GM23248 (cell line): ENCODE measurements around the gene CTF1. TPM values are rescaled to one million over a fixed set of nuclear protein-coding genes. Genes with fewer than 3 reads are reported as not detected.
"Not testable (repeated sequence)": the region's sequence is repeated elsewhere in the genome, so short reads cannot be mapped to it uniquely, and the experiment has no call there.

Source experiments
- DNase-seq: peaks from one replicate; pipeline ENCODE4 v3.0.0-alpha.2; 2015
- H2AFZ ChIP-seq: fragments of 200-600 bp; sonication (generic); 2 replicates; pipeline ENCODE4 v1.6.1; 2016; ENCODE audit warnings: antibody characterized with exemption
- H3F3A ChIP-seq: fragments of 200-600 bp; sonication (generic); 2 replicates; pipeline ENCODE4 v1.6.1; 2016; ENCODE audit warnings: mild to moderate bottlenecking, antibody characterized with exemption, mixed run types; ENCODE audit not compliant: insufficient read depth
- H3K27ac ChIP-seq: fragments of 200-600 bp; sonication (generic); 2 replicates; pipeline ENCODE4 v1.5.1; 2016; ENCODE audit warnings: mild to moderate bottlenecking
- H3K27me3 ChIP-seq: fragments of 200-600 bp; sonication (generic); replicated peaks from 2 replicates; pipeline ENCODE4 v1.6.1; 2016; ENCODE audit warnings: mild to moderate bottlenecking; ENCODE audit not compliant: insufficient read depth
- H3K36me3 ChIP-seq: fragments of 200-600 bp; sonication (generic); 2 replicates; pipeline ENCODE4 v1.6.1; 2016; ENCODE audit warnings: low read depth, mild to moderate bottlenecking
- H3K4me1 ChIP-seq: fragments of 200-600 bp; sonication (generic); 2 replicates; pipeline ENCODE4 v1.6.1; 2016; ENCODE audit warnings: mild to moderate bottlenecking; ENCODE audit not compliant: insufficient read depth
- H3K4me2 ChIP-seq: fragments of 200-600 bp; sonication (generic); one replicate; pipeline ENCODE4 v1.6.1; 2016; ENCODE audit warnings: mild to moderate bottlenecking; ENCODE audit not compliant: unreplicated experiment
- H3K4me3 ChIP-seq: fragments of 200-600 bp; sonication (generic); 2 replicates; pipeline ENCODE4 v1.5.1; 2016; ENCODE audit warnings: mild to moderate bottlenecking
- H3K79me2 ChIP-seq: fragments of 200-600 bp; sonication (generic); 2 replicates; pipeline ENCODE4 v1.6.1; 2016; ENCODE audit warnings: mild to moderate bottlenecking; ENCODE audit not compliant: insufficient read depth
- H3K9ac ChIP-seq: fragments of 200-600 bp; sonication (generic); 2 replicates; pipeline ENCODE4 v1.6.1; 2016; ENCODE audit warnings: mild to moderate bottlenecking
- H3K9me2 ChIP-seq: fragments of 200-600 bp; sonication (generic); 2 replicates; pipeline ENCODE4 v1.6.1; 2016; ENCODE audit warnings: mixed run types, mild to moderate bottlenecking, moderate library complexity; ENCODE audit not compliant: insufficient read depth
- H3K9me3 ChIP-seq: fragments of 200-600 bp; sonication (generic); one replicate; pipeline ENCODE4 v1.6.1; 2017; ENCODE audit warnings: low read depth
- H4K20me1 ChIP-seq: fragments of 200-600 bp; sonication (generic); 2 replicates; pipeline ENCODE4 v1.6.0; 2016; ENCODE audit not compliant: insufficient read depth
- EZH2 ChIP-seq: fragments of 200-600 bp; sonication (generic); IDR thresholded peaks from 2 replicates; pipeline ENCODE4 v1.6.1; 2018; ENCODE audit warnings: antibody characterized with exemption, mild to moderate bottlenecking; ENCODE audit not compliant: insufficient read depth, poor library complexity, severe bottlenecking
- EZH2phosphoT487 ChIP-seq: fragments of 200-600 bp; sonication (generic); IDR thresholded peaks from 2 replicates; pipeline ENCODE4 v1.6.1; 2018; ENCODE audit warnings: antibody characterized with exemption, moderate library complexity, mild to moderate bottlenecking, low read depth; ENCODE audit not compliant: insufficient read depth
- whole genome bisulfite sequencing, 2 experiments: methylation state at CpG; one replicate each; pipeline ENCODE4 v1.1.6; 2015 to 2017; ENCODE audit warnings: low lambda C conversion rate in 2 of 2, low coverage in 1 of 2; ENCODE audit errors: missing lambda C conversion rate in 2 of 2; 5-methylcytosine and 5-hydroxymethylcytosine counted together
- in situ Hi-C: fragments of 300-500 bp; cut with MboI; formaldehyde crosslinking; loops from 2 replicates; pipeline ENCODE4 v1.15.0; 2020
- polyA plus RNA-seq: library from polyadenylated mRNA; unstranded; fragments of >200 nt; fragmentation: Nextera tagmentation; extraction: Ambion mirVana; gene quantifications from 2 replicates; pipeline ENCODE4 v1.2.1, GENCODE V29; 2016
- total RNA-seq: library from RNA; depleted of rRNA; stranded (reverse); fragments of >200 nt; shearing (Covaris generic); gene quantifications from 2 replicates; pipeline ENCODE4 v1.2.3, GENCODE V29; 2014

The CTF1 gene
- total and polyA plus RNA-seq, 2 experiments from 2014 or later, result 2.1 to 4.8 TPM

- in situ Hi-C loops, result no loop called here
- H3F3A ChIP-seq, result no peaks in the 10 kb centered on the region
- H3K4me2 ChIP-seq, result no peak overlapping the region
- DNase-seq, result no peak
- H4K20me1 ChIP-seq, result no peaks in the 10 kb centered on the region
- no peak for TF ChIP-seq EZH2
- TF ChIP-seq EZH2phosphoT487, result no peak
- no peaks in the 10 kb centered on the region for H3K27me3 ChIP-seq
- 81 to 83% methylated on average over 3 of the region's 3 CpGs for WGBS, 2 experiments
- no peak overlapping the region for H3K4me3 ChIP-seq
- no peaks in the 10 kb centered on the region for H3K79me2 ChIP-seq
- H2AFZ ChIP-seq, result no peak overlapping the region
- no peaks in the 10 kb centered on the region for H3K9me2 ChIP-seq
- H3K27ac ChIP-seq, result no peak overlapping the region
- H3K36me3 ChIP-seq, result peaks cover 5% of the 10 kb centered on the region; the same call in 1 of the 2 replicates
- no peak overlapping the region for H3K9ac ChIP-seq
- no peaks in the 10 kb centered on the region for H3K9me3 ChIP-seq
- no peaks in the 10 kb centered on the region for H3K4me1 ChIP-seq
These were observed 38.3 kb upstream of the CTF1 start for GRCh38 chr16:30858111-30858495.

GRCh38 chr16:30858829-30859423 lies 37.5 kb upstream of the CTF1 start:
- H3K27me3 ChIP-seq, result no peaks in the 10 kb centered on the region
- no peak for DNase-seq
- H3K4me1 ChIP-seq, result no peaks in the 10 kb centered on the region
- no peak overlapping the region for H2AFZ ChIP-seq
- no peak overlapping the region for H3K27ac ChIP-seq
- no peaks in the 10 kb centered on the region for H4K20me1 ChIP-seq
- peaks cover 2% of the 10 kb centered on the region; the same call in 1 of the 2 replicates for H3K36me3 ChIP-seq
- no peak for TF ChIP-seq EZH2phosphoT487
- TF ChIP-seq EZH2, result no peak
- H3K9me2 ChIP-seq, result no peaks in the 10 kb centered on the region
- in situ Hi-C loops, result no loop called here
- no peaks in the 10 kb centered on the region for H3F3A ChIP-seq
- no peaks in the 10 kb centered on the region for H3K79me2 ChIP-seq
- H3K9me3 ChIP-seq, result no peaks in the 10 kb centered on the region
- no peak overlapping the region for H3K4me3 ChIP-seq
- H3K9ac ChIP-seq, result no peak overlapping the region
- no peak overlapping the region for H3K4me2 ChIP-seq
- WGBS, 2 experiments, result 85% methylated on average over 4 of the region's 4 CpGs

GRCh38 chr16:30860729-30861128 lies 35.7 kb upstream of the CTF1 start:
- H3K9ac ChIP-seq, H3K4me2 ChIP-seq, H3K4me3 ChIP-seq, H3F3A ChIP-seq, H3K9me3 ChIP-seq, H3K79me2 ChIP-seq, H3K27ac ChIP-seq, H3K27me3 ChIP-seq, H4K20me1 ChIP-seq, in situ Hi-C loops, DNase-seq, H3K36me3 ChIP-seq, H2AFZ ChIP-seq, H3K4me1 ChIP-seq, H3K9me2 ChIP-seq: not testable (repeated sequence)
- WGBS, 2 experiments, result 93 to 98% methylated on average over 7 of the region's 7 CpGs

- H3K4me1 ChIP-seq, H3K36me3 ChIP-seq, H3K4me3 ChIP-seq, H3K27ac ChIP-seq, H3K27me3 ChIP-seq, H3K79me2 ChIP-seq, H3K4me2 ChIP-seq, H3K9ac ChIP-seq, H4K20me1 ChIP-seq, H2AFZ ChIP-seq, H3K9me2 ChIP-seq, in situ Hi-C loops, H3F3A ChIP-seq, H3K9me3 ChIP-seq, DNase-seq: not testable (repeated sequence)
- WGBS, 2 experiments, result 95 to 98% methylated on average over 3 of the region's 3 CpGs
These were observed 33.2 kb upstream of the CTF1 start for GRCh38 chr16:30863178-30863577.

GRCh38 chr16:30866031-30866430 lies 30.4 kb upstream of the CTF1 start:
- Histone ChIP-seq H3K4me2 (no peak overlapping the region), H3K4me1 (no peaks in the 10 kb centered on the region), H3K36me3 (no peaks in the 10 kb centered on the region), H3K4me3 (no peak overlapping the region), H3K9me3 (no peaks in the 10 kb centered on the region), H3K27ac (no peak overlapping the region), H3K9ac (no peak overlapping the region), H3K9me2 (no peaks in the 10 kb centered on the region), H3F3A (no peaks in the 10 kb centered on the region), H4K20me1 (no peaks in the 10 kb centered on the region), H2AFZ (no peak overlapping the region), H3K79me2 (no peaks in the 10 kb centered on the region), H3K27me3 (no peaks in the 10 kb centered on the region)
- in situ Hi-C loops, result no loop called here
- TF ChIP-seq EZH2 (no peak), EZH2phosphoT487 (no peak)
- no peak for DNase-seq
- WGBS, 2 experiments, result 82 to 83% methylated on average over 6 of the region's 6 CpGs
